NK-92 (cell line): ENCODE data around the gene PNPO.

Source experiments
- DNase-seq: peaks from one replicate; lab custom pipeline; 2025; ENCODE audit not compliant: unreplicated experiment; lab: John Stamatoyannopoulos, UW

Gene PNPO

GRCh38 chr17:47994724-47995123 lies 53.4 kb downstream of the PNPO start:
- DNase-seq: no peak

GRCh38 chr17:47995241-47995935 lies 54.0 kb downstream of the PNPO start:
- DNase-seq: no peak

- no peak for DNase-seq
Measured at GRCh38 chr17:47996201-47996600, 54.8 kb downstream of the PNPO start.

GRCh38 chr17:47997586-47997985 lies 56.2 kb downstream of the PNPO start:
- no peak for DNase-seq

GRCh38 chr17:47998044-47998443 lies 56.7 kb downstream of the PNPO start:
- DNase-seq: no peak
